ENCODE data around the gene HBB. TPM values are rescaled to one million over a fixed set of nuclear protein-coding genes. Genes with fewer than 3 reads are reported as not detected.
"Not testable (repeated sequence)": the region's sequence is repeated elsewhere in the genome, so short reads cannot be mapped to it uniquely, and the experiment has no call there.

The HBB gene
- polyA plus RNA-seq, 3 donors, result 3.0 to 298 (median 278) TPM

- no peak overlapping the region for H3K27ac ChIP-seq (ENCODE audit: low read depth in 1 of 2, low read length in 2 of 2)
- no peak overlapping the region for H3K4me2 ChIP-seq (replicated peaks; ENCODE audit: extremely low read depth, low read length, poor library complexity, severe bottlenecking)
- TF ChIP-seq CTCF (IDR thresholded peaks at IDR 0.05), result no peak
- Mint-ChIP-seq H3K4me1 (no peaks in the 10 kb centered on the region), H3K4me3 (no peak overlapping the region), H3K9me3 (peaks cover 0 to 16% (median 5%) of the 10 kb centered on the region in 7 donors), H3K27ac (no peak overlapping the region), H3K36me3 (no peaks in the 10 kb centered on the region), H3K27me3 (ENCODE audit: low read depth in 3 of 3) (no peaks in the 10 kb centered on the region)
- no peak overlapping the region for H2AFZ ChIP-seq (ENCODE audit: insufficient read depth, low read depth, low read length, poor library complexity, severe bottlenecking)
- H3K4me3 ChIP-seq (replicated peaks in 1 of 3; ENCODE audit: low read depth in 2 of 3, low read length in 3 of 3), result no peak overlapping the region
- no peaks in the 10 kb centered on the region for H3K27me3 ChIP-seq (ENCODE audit: control insufficient read depth in 2 of 2, insufficient read depth in 2 of 2, low read length in 2 of 2)
- H3K9ac ChIP-seq (ENCODE audit: insufficient read depth, low read length, poor library complexity, severe bottlenecking), result no peak overlapping the region
- no peaks in the 10 kb centered on the region for H4K20me1 ChIP-seq (ENCODE audit: insufficient read depth, low read length)
- H3K36me3 ChIP-seq (replicated peaks in 1 of 2; ENCODE audit: control insufficient read depth in 1 of 2, insufficient read depth in 2 of 2, low read length in 2 of 2), result no peaks in the 10 kb centered on the region
- H3K9me3 ChIP-seq (replicated peaks in 1 of 2; ENCODE audit: control insufficient read depth in 1 of 2, insufficient read depth in 1 of 2, low read length in 2 of 2), result peaks cover 0 to 13% of the 10 kb centered on the region in 2 donors
- H3K4me1 ChIP-seq (ENCODE audit: control insufficient read depth in 1 of 2, insufficient read depth in 2 of 2, low read length in 2 of 2), result no peaks in the 10 kb centered on the region
- intact Hi-C loops (cut with micrococcal nuclease), result no loop called here
- no peak for DNase-seq
- H3K79me2 ChIP-seq (ENCODE audit: insufficient read depth, low read length), result no peaks in the 10 kb centered on the region
- 92% methylated on average over 6 of the region's 7 CpGs for WGBS (ENCODE audit: insufficient coverage)
Measured at GRCh38 chr11:5258543-5259262, 31.8 kb upstream of the HBB start.

GRCh38 chr11:5257296-5257695, 30.4 kb upstream of the HBB start:
- H3K9me3 ChIP-seq (replicated peaks in 1 of 2; ENCODE audit: control insufficient read depth in 1 of 2, insufficient read depth in 1 of 2, low read length in 2 of 2), result peaks cover 0 to 13% of the 10 kb centered on the region in 2 donors
- H3K27me3 Mint-ChIP-seq (ENCODE audit: low read depth in 3 of 3), result no peaks in the 10 kb centered on the region
- no peak overlapping the region for H3K27ac ChIP-seq (ENCODE audit: low read depth in 1 of 2, low read length in 2 of 2)
- H3K4me3 ChIP-seq (replicated peaks in 1 of 3; ENCODE audit: low read depth in 2 of 3, low read length in 3 of 3), result no peak overlapping the region
- intact Hi-C loops (cut with micrococcal nuclease), result no loop called here
- H2AFZ ChIP-seq (ENCODE audit: insufficient read depth, low read depth, low read length, poor library complexity, severe bottlenecking), result no peak overlapping the region
- no peaks in the 10 kb centered on the region for H3K36me3 ChIP-seq (replicated peaks in 1 of 2; ENCODE audit: control insufficient read depth in 1 of 2, insufficient read depth in 2 of 2, low read length in 2 of 2)
- H3K27ac Mint-ChIP-seq, result no peak overlapping the region
- peaks cover 0 to 11% (median 5%) of the 10 kb centered on the region in 7 donors for H3K9me3 Mint-ChIP-seq
- WGBS (ENCODE audit: insufficient coverage), result 100% methylated on average over 2 of the region's 2 CpGs
- H3K4me1 Mint-ChIP-seq, result no peaks in the 10 kb centered on the region
- no peaks in the 10 kb centered on the region for H3K79me2 ChIP-seq (ENCODE audit: insufficient read depth, low read length)
- H3K36me3 Mint-ChIP-seq, result no peaks in the 10 kb centered on the region
- H3K27me3 ChIP-seq (ENCODE audit: control insufficient read depth in 2 of 2, insufficient read depth in 2 of 2, low read length in 2 of 2), result no peaks in the 10 kb centered on the region
- no peaks in the 10 kb centered on the region for H3K4me1 ChIP-seq (ENCODE audit: control insufficient read depth in 1 of 2, insufficient read depth in 2 of 2, low read length in 2 of 2)
- H3K4me3 Mint-ChIP-seq, result no peak overlapping the region
- H3K4me2 ChIP-seq (replicated peaks; ENCODE audit: extremely low read depth, low read length, poor library complexity, severe bottlenecking), result no peak overlapping the region
- H4K20me1 ChIP-seq (ENCODE audit: insufficient read depth, low read length), result no peaks in the 10 kb centered on the region
- no peak for TF ChIP-seq CTCF (IDR thresholded peaks at IDR 0.05)
- no peak overlapping the region for H3K9ac ChIP-seq (ENCODE audit: insufficient read depth, low read length, poor library complexity, severe bottlenecking)
- no peak for DNase-seq

DNA sequence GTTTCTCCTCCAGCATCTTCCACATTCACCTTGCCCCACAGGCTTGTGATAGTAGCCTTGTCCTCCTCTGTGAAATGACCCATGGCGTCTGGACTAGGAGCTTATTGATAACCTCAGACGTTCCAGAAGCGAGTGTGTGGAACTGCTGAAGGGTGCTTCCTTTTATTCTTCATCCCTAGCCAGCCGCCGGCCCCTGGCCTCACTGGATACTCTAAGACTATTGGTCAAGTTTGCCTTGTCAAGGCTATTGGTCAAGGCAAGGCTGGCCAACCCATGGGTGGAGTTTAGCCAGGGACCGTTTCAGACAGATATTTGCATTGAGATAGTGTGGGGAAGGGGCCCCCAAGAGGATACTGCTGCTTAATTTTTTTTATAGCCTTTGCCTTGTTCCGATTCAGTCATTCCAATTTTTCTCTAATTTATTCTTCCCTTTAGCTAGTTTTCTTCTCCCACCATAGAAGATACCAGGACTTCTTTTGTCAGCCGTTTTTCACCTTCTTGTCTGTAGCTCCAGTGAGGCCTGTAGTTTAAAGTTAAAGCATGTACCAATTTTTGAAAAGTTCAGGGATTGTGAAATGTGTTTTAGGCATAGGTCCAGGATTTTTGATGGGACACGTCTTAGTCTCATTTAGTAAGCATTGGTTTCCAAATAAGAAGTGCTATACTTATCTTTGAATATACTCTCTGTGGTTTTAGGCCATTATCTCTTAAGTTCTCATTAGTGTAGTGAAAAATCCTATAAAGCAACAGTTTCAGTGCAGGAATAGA, 28.0 kb upstream of the HBB start, which contains the start of gene HBG2:
HBG2 (minus strand) TSS at position 136 of the 768 bp plus-strand sequence; CDS start at position 83, 53 bp downstream.
- intact Hi-C loops (cut with micrococcal nuclease); H3K4me1 ChIP-seq (ENCODE audit: control insufficient read depth in 1 of 2, insufficient read depth in 2 of 2, low read length in 2 of 2); H3K4me2 ChIP-seq (replicated peaks; ENCODE audit: extremely low read depth, low read length, poor library complexity, severe bottlenecking); H2AFZ ChIP-seq (ENCODE audit: insufficient read depth, low read depth, low read length, poor library complexity, severe bottlenecking); H3K27me3 ChIP-seq (ENCODE audit: control insufficient read depth in 2 of 2, insufficient read depth in 2 of 2, low read length in 2 of 2); H4K20me1 ChIP-seq (ENCODE audit: insufficient read depth, low read length); H3K4me3 Mint-ChIP-seq; H3K27ac ChIP-seq (ENCODE audit: low read depth in 1 of 2, low read length in 2 of 2); H3K36me3 Mint-ChIP-seq; H3K36me3 ChIP-seq (replicated peaks in 1 of 2; ENCODE audit: control insufficient read depth in 1 of 2, insufficient read depth in 2 of 2, low read length in 2 of 2); H3K27ac Mint-ChIP-seq; DNase-seq; H3K27me3 Mint-ChIP-seq (ENCODE audit: low read depth in 3 of 3); H3K9ac ChIP-seq (ENCODE audit: insufficient read depth, low read length, poor library complexity, severe bottlenecking); H3K4me3 ChIP-seq (replicated peaks in 1 of 3; ENCODE audit: low read depth in 2 of 3, low read length in 3 of 3); H3K4me1 Mint-ChIP-seq; H3K79me2 ChIP-seq (ENCODE audit: insufficient read depth, low read length): not testable (repeated sequence)
- peaks cover 0 to 11% (median 2%) of the 10 kb centered on the region in 7 donors for H3K9me3 Mint-ChIP-seq
- WGBS (ENCODE audit: insufficient coverage), result no CpG with 5 or more reads among the region's 9 CpGs
- H3K9me3 ChIP-seq (replicated peaks in 1 of 2; ENCODE audit: control insufficient read depth in 1 of 2, insufficient read depth in 1 of 2, low read length in 2 of 2), result peaks cover 0 to 13% of the 10 kb centered on the region in 2 donors
